ENCODE data around the gene RASSF9. TPM values are rescaled to one million over a fixed set of nuclear protein-coding genes. Genes with fewer than 3 reads are reported as not detected.

Gene RASSF9
- total RNA-seq, 2 donors from 2014 or later, result not detected

Other genes starting within 250 kb of the RASSF9 start
- gene NTS, start 37.9 kb upstream of the RASSF9 start, total RNA-seq, result not detected